ENCODE measurements around the gene TMEM218. TPM values are rescaled to one million over a fixed set of nuclear protein-coding genes. Genes with fewer than 3 reads are reported as not detected.

The TMEM218 gene
- 10 to 100 TPM; 17.9 to 18.2 TPM for total RNA-seq
- 44.2 TPM for polyA plus RNA-seq (2013, experiment 1 of 2)
- polyA plus RNA-seq (2013, experiment 2 of 2), result 36.0 TPM
- long read RNA-seq, experiment 1, full-length matches to known transcripts, result 4 of 11 reads
- long read RNA-seq, experiment 1, partial matches to known transcripts, result 2 of 11 reads
- long read RNA-seq, experiment 1, other reads (novel, unspliced or antisense), result 5 of 11 reads
- long read RNA-seq, experiment 2, full-length matches to known transcripts, result 4 of 18 reads
- long read RNA-seq, experiment 2, partial matches to known transcripts, result 1 of 18 reads
- long read RNA-seq, experiment 2, other reads (novel, unspliced or antisense), result 13 of 18 reads
- long read RNA-seq, experiment 3, full-length matches to known transcripts, result 10 of 40 reads
- long read RNA-seq, experiment 3, partial matches to known transcripts, result 1 of 40 reads
- long read RNA-seq, experiment 3, other reads (novel, unspliced or antisense), result 29 of 40 reads
- long read RNA-seq, experiment 4, transcript TMEM218-213 (5 exons, 1,828 nt), result major isoform, 10 of 72 reads
- long read RNA-seq, experiment 4, partial matches to known transcripts, result 1 of 72 reads
- long read RNA-seq, experiment 4, other reads (novel, unspliced or antisense), result 53 of 72 reads

DNA sequence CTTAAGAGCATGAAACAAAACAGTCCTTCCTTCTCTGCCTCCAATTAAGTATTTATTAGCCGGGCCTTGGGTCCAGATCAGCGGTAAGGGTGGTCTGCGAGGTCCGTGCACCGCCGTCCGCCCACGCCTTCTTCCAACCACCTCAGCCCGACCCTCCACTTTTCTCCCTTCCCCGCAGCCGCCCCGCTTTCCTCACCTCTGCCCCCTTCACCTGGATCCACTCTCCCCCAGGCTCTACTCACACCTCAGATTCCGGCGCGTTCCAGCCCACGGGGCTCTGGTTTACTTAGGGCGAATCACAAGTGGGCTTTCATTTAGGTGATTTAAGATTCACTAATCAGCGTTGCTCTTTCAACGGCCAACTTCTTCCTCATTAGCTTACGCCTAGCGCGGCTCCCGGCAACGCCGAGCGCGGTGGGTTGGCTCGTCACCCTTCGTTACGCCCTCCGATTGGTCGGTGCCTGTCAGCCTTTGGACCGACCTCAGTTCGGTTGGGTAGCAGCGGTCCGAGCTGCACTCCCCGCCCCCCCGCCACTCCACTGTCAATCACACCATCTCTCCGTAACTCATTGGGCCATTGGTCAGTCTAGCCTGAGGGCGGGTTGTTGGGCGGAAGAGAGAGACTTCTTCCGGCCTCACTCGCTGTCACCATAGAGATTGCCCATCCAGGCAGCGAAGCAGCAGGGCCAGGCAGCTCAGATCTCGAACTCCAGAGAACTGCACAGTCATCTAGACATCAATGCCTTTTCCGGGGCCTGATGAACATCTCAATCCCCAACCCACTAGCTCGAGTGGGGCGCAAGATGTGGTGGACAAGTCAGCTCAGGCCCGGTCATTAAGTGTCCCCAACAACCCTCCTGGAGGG is at the start of gene TMEM218:
TMEM218 (minus strand) TSS at position 284 of the 865 bp plus-strand sequence. CDS start 9,385 bp downstream, outside the sequence.
- peaks cover 6% of the 10 kb centered on the region for H3K9me3 ChIP-seq (ENCODE audit: control insufficient read depth, low read length)
- Mint-ChIP-seq H3K27me3 (ENCODE audit: insufficient read depth) (peaks cover 12% of the 10 kb centered on the region), H3K9me3 (peaks cover 12% of the 10 kb centered on the region), H3K4me3 (peak within 1 kb of the TSS; percentile 95), H3K36me3 (ENCODE audit: low read depth) (peaks cover 8% of the 10 kb centered on the region), H3K27ac (peak within 1 kb of the TSS; percentile 97), H3K4me1 (peaks cover 10% of the 10 kb centered on the region)
- H3K36me3 ChIP-seq (ENCODE audit: control insufficient read depth, insufficient read depth, low read length), result no peaks in the 10 kb centered on the region
- peak within 1 kb of the TSS; percentile 91 for H3K4me3 ChIP-seq (ENCODE audit: low read length)
- peak within 1 kb of the TSS; percentile 83 for H3K9ac ChIP-seq (ENCODE audit: extremely low read depth, low read length, poor library complexity, severe bottlenecking)
- TF ChIP-seq CTCF (conservative IDR thresholded peaks at IDR 0.05), result no peak
- DNase-seq, result peak; percentile 99
- H3K4me1 ChIP-seq (ENCODE audit: control insufficient read depth, insufficient read depth, low read length), result no peaks in the 10 kb centered on the region
- H3K27ac ChIP-seq (ENCODE audit: low read depth, low read length), result peak within 1 kb of the TSS; percentile 82
- H3K27me3 ChIP-seq (ENCODE audit: control insufficient read depth, insufficient read depth, low read length, poor library complexity, severe bottlenecking), result no peaks in the 10 kb centered on the region
- WGBS, 2 experiments (ENCODE audit: insufficient coverage in 1 of 2, insufficient read length in 1 of 2), result 7 to 10% methylated on average over 35 to 49 of the region's 49 CpGs

GRCh38 chr11:125157953-125158680 is 46.7 kb upstream of the TMEM218 start:
- WGBS, 2 experiments (ENCODE audit: insufficient coverage in 1 of 2, insufficient read length in 1 of 2), result 90 to 94% methylated on average over 9 to 10 of the region's 10 CpGs
- H3K9me3 Mint-ChIP-seq, result no peaks in the 10 kb centered on the region
- no peak overlapping the region for H3K27ac Mint-ChIP-seq
- Histone ChIP-seq H3K27me3 (ENCODE audit: control insufficient read depth, insufficient read depth, low read length, poor library complexity, severe bottlenecking) (no peaks in the 10 kb centered on the region), H3K9ac (ENCODE audit: extremely low read depth, low read length, poor library complexity, severe bottlenecking) (no peak overlapping the region), H3K4me1 (ENCODE audit: control insufficient read depth, insufficient read depth, low read length) (peaks cover 6% of the 10 kb centered on the region), H3K4me3 (ENCODE audit: low read length) (no peak overlapping the region), H3K9me3 (ENCODE audit: control insufficient read depth, low read length) (no peaks in the 10 kb centered on the region), H3K27ac (ENCODE audit: low read depth, low read length) (no peak overlapping the region), H3K36me3 (ENCODE audit: control insufficient read depth, insufficient read depth, low read length) (no peaks in the 10 kb centered on the region)
- no peak for DNase-seq
- H3K36me3 Mint-ChIP-seq (ENCODE audit: low read depth), result no peaks in the 10 kb centered on the region
- no peak for TF ChIP-seq CTCF (conservative IDR thresholded peaks at IDR 0.05)
- H3K4me1 Mint-ChIP-seq, result peaks cover 12% of the 10 kb centered on the region
- H3K4me3 Mint-ChIP-seq, result no peak overlapping the region
- peaks cover 17% of the 10 kb centered on the region for H3K27me3 Mint-ChIP-seq (ENCODE audit: insufficient read depth)

All from endodermal cell (in vitro differentiated cells).